GM12878 (cell line): ENCODE results near the gene RASD1. TPM values are rescaled to one million over a fixed set of nuclear protein-coding genes. Genes with fewer than 3 reads are reported as not detected.

Experiments used
- ATAC-seq: fragments of 200-7000 bp; cut with Tn5 transposase; 3 replicates; pipeline ENCODE4 v1.9.1; 2020; ENCODE audit warnings: mild to moderate bottlenecking, moderate library complexity
- BruUV-seq: library from RNA; stranded (reverse); fragments of 400-500 nt; replicated peaks from 2 replicates; lab custom pipeline; 2021; lab: Mats Ljungman, UMichigan
- CTCF ChIA-PET: fragments of 300-600 bp; sonication (Branson Sonifier 250); formaldehyde crosslinking; extraction: SDS; loops from one replicate; lab custom pipeline; 2021; ENCODE audit warnings: inconsistent platforms; lab: Yijun Ruan, JAX
- POLR2A ChIA-PET: fragments of 350-600 bp; formaldehyde crosslinking; extraction: SDS; loops from one replicate; lab custom pipeline; 2021; ENCODE audit warnings: inconsistent platforms; lab: Charles Lee
- RAD21 ChIA-PET: fragments of 300-600 bp; sonication (Branson Sonifier 250); formaldehyde crosslinking; loops from one replicate; lab custom pipeline; 2023; ENCODE audit warnings: antibody characterized with exemption; ENCODE audit not compliant: unreplicated experiment; lab: Charles Lee
- SMC1A ChIA-PET: fragments of 300-600 bp; sonication (Branson Sonifier 250); formaldehyde crosslinking; loops from one replicate; lab custom pipeline; 2023; ENCODE audit not compliant: unreplicated experiment, uncharacterized antibody; lab: Charles Lee
- DNase-seq: peaks from one replicate; pipeline ENCODE4 v3.0.0-alpha.2; 2011; ENCODE audit warnings: low read depth, low spot score
- FAIRE-seq: peaks from 3 replicates; lab custom pipeline; 2011; peaks lifted over from hg19 to GRCh38; lab: Jason Lieb, UNC
- H2AFZ ChIP-seq: 2 replicates; pipeline ENCODE4 v1.6.0; 2011; ENCODE audit warnings: low read depth, low read length, control low read depth; ENCODE audit not compliant: control insufficient read depth
- H3K27ac ChIP-seq: 2 replicates; pipeline ENCODE4 v1.5.1; 2011; ENCODE audit warnings: control low read depth; ENCODE audit not compliant: control insufficient read depth, insufficient read depth
- H3K27me3 ChIP-seq, 2 experiments: replicated peaks in 1 of 2; 2 replicates each; pipeline versions ENCODE4 v1.6.0 to v1.6.1; 2011; ENCODE audit warnings: low read length in 1 of 2; ENCODE audit not compliant: control insufficient read depth in 2 of 2, insufficient read depth in 2 of 2
- H3K36me3 ChIP-seq, 2 experiments: 2 replicates each; pipeline ENCODE4 v1.5.1; 2011; ENCODE audit warnings: low read length in 1 of 2; ENCODE audit not compliant: control insufficient read depth in 2 of 2, insufficient read depth in 2 of 2
- H3K4me1 ChIP-seq: 2 replicates; pipeline ENCODE4 v1.6.1; 2011; ENCODE audit warnings: mild to moderate bottlenecking, low read length, moderate library complexity, mixed read lengths; ENCODE audit not compliant: control insufficient read depth, insufficient read depth
- H3K4me2 ChIP-seq: 2 replicates; pipeline ENCODE4 v1.6.0; 2011; ENCODE audit warnings: control low read depth; ENCODE audit not compliant: control insufficient read depth, insufficient read depth
- H3K4me3 ChIP-seq: fragments of 200-600 bp; sonication (generic); 2 replicates; pipeline ENCODE4 v1.5.1; 2016
- H3K79me2 ChIP-seq: 2 replicates; pipeline ENCODE4 v1.6.0; 2011; ENCODE audit warnings: low read length; ENCODE audit not compliant: control insufficient read depth, insufficient read depth
- H3K9ac ChIP-seq: 2 replicates; pipeline ENCODE4 v1.8.0; 2011; ENCODE audit warnings: low read length, control low read depth, mixed read lengths; ENCODE audit not compliant: control insufficient read depth, insufficient read depth
- H3K9me3 ChIP-seq: replicated peaks from 3 replicates; pipeline ENCODE4 v1.5.1; 2011; ENCODE audit warnings: mild to moderate bottlenecking, low read length; ENCODE audit not compliant: control insufficient read depth, insufficient read depth
- H4K20me1 ChIP-seq: 2 replicates; pipeline ENCODE4 v1.6.0; 2011; ENCODE audit not compliant: control insufficient read depth, insufficient read depth
- CHD1 ChIP-seq: IDR thresholded peaks from 2 replicates; pipeline ENCODE4 v1.6.1; 2012; ENCODE audit warnings: low read depth, low read length, improper control_type of control experiment
- CREB1 ChIP-seq: IDR thresholded peaks from 2 replicates; pipeline ENCODE4 v1.6.1; 2012; ENCODE audit warnings: low read depth, mild to moderate bottlenecking, inconsistent platforms
- CUX1 ChIP-seq: IDR thresholded peaks from 2 replicates; pipeline ENCODE4 v1.6.1; 2012; ENCODE audit warnings: improper control_type of control experiment, low read depth, low read length; ENCODE audit not compliant: insufficient replicate concordance
- FOS ChIP-seq: IDR thresholded peaks from 3 replicates; pipeline ENCODE4 v1.6.1; 2011; ENCODE audit warnings: borderline replicate concordance; ENCODE audit not compliant: insufficient read length; ENCODE audit errors: extremely low read depth
- HDAC2 ChIP-seq: fragments of 200-600 bp; sonication (generic); IDR thresholded peaks from 2 replicates; pipeline ENCODE4 v1.6.1; 2017
- JUNB ChIP-seq: IDR thresholded peaks from 2 replicates; pipeline ENCODE4 v1.6.1; 2016; ENCODE audit warnings: antibody characterized with exemption, mild to moderate bottlenecking
- MAX ChIP-seq: IDR thresholded peaks from 2 replicates; pipeline ENCODE4 v1.6.1; 2012; ENCODE audit warnings: low read depth, low read length, improper control_type of control experiment
- PAX5 ChIP-seq: IDR thresholded peaks from 2 replicates; pipeline ENCODE4 v1.6.1; 2011; ENCODE audit warnings: low read depth, low read length, borderline replicate concordance
- SMAD1 ChIP-seq: fragments of 450-650 bp; IDR thresholded peaks from 2 replicates; pipeline ENCODE4 v1.6.1; 2018; ENCODE audit warnings: mild to moderate bottlenecking, low read depth; ENCODE audit not compliant: partially characterized antibody
- SUZ12 ChIP-seq: fragments of 200-600 bp; sonication (generic); IDR thresholded peaks from one replicate; pipeline ENCODE4 v1.6.1; 2018; ENCODE audit warnings: antibody characterized with exemption, mild to moderate bottlenecking; ENCODE audit not compliant: unreplicated experiment
- ZBED1 ChIP-seq: IDR thresholded peaks from 2 replicates; pipeline ENCODE4 v1.6.1; 2016; ENCODE audit warnings: borderline replicate concordance
- ZNF622 ChIP-seq: fragments of 450-650 bp; IDR thresholded peaks from 2 replicates; pipeline ENCODE4 v1.6.1; 2017; ENCODE audit warnings: mild to moderate bottlenecking, inconsistent platforms
- WGBS: methylation state at CpG from one replicate; pipeline ENCODE4 v1.1.6; 2016; ENCODE audit warnings: low lambda C conversion rate; ENCODE audit not compliant: insufficient replicate concordance, insufficient coverage; ENCODE audit errors: missing lambda C conversion rate; 5-methylcytosine and 5-hydroxymethylcytosine counted together
- in situ Hi-C: fragments of 300-500 bp; cut with MboI; formaldehyde crosslinking; loops from 9 replicates; pipeline ENCODE4 v1.14.3; 2018; ENCODE audit warnings: mixed read lengths
- intact Hi-C: fragments of 100-400 bp; cut with micrococcal nuclease; formaldehyde crosslinking; loops from one replicate; pipeline ENCODE4 v1.14.2; 2022; ENCODE audit not compliant: unreplicated experiment
- polyA plus RNA-seq, 11 experiments: library from polyadenylated mRNA; depleted of rRNA in 4 of 11; unstranded in 6 of 11; stranded (reverse) in 5 of 11; fragments of >200 nt; fragmentation: Nextera tagmentation in 4 of 11; fragmentation: Illumina TruSeq in 1 of 11; extraction: Ambion mirVana in 4 of 11; extraction: Trizol in 1 of 11; gene quantifications; 1 replicate in 1 of 11; 2 replicates in 10 of 11; pipeline versions ENCODE4 v1.2.1 to v1.2.3, GENCODE V29; 2011 to 2016; ENCODE audit warnings: inconsistent platforms in 2 of 11, missing spikeins in 2 of 11, low read depth in 1 of 11
- total RNA-seq, 4 experiments: library from RNA; depleted of rRNA in 3 of 4; stranded (reverse); fragments of >200 nt in 3 of 4; fragmentation: Illumina TruSeq in 1 of 4; extraction: Trizol in 1 of 4; gene quantifications; 2 replicates each; pipeline versions ENCODE4 v1.2.1 to v1.2.3, GENCODE V29; 2013 to 2021

Gene RASD1
- total and polyA plus RNA-seq, 10 of the 15 experiments (the other 5 are each of a cell fraction or from before 2014, with no cell fraction given) = 0.14 to 0.33 TPM; not detected in 8

- FAIRE-seq = no peak
- RAD21 ChIA-PET = no interaction called here
- intact Hi-C loops = no loop called here
- TF ChIP-seq CREB1 = no peak
- no peak for TF ChIP-seq MAX
- no peak for TF ChIP-seq FOS
- TF ChIP-seq HDAC2 = no peak
- no peak for TF ChIP-seq SMAD1
- Histone ChIP-seq H3K4me3 (no peak overlapping the region), H3K9me3 (no peaks in the 10 kb centered on the region; the same call in 2 of the 3 replicates), H3K79me2 (no peaks in the 10 kb centered on the region), H3K4me1 (no peaks in the 10 kb centered on the region), H3K36me3 (no peaks in the 10 kb centered on the region), H3K27me3 (peaks cover 0 to 3% of the 10 kb centered on the region in 2 experiments; a peak in 1 of 4 replicates), H3K27ac (no peak overlapping the region), H3K9ac (no peak overlapping the region), H3K4me2 (no peak overlapping the region), H4K20me1 (no peaks in the 10 kb centered on the region), H2AFZ (no peak overlapping the region)
- ATAC-seq = no peak
- no TSS peak for BruUV-seq
- in situ Hi-C loops = no loop called here
- SMC1A ChIA-PET = interaction anchor here (0.8 kb wide), 1 partner anchor 31 kb away, joined by 3 read pairs; no protein-coding TSS in a partner anchor
- POLR2A ChIA-PET = no interaction called here
- no peak for DNase-seq
- CTCF ChIA-PET = interaction anchor here (1.3 kb wide), 1 partner anchor 173 kb away, joined by 3 read pairs; no protein-coding TSS in a partner anchor
- 35% methylated on average over 5 of the region's 5 CpGs for WGBS
These were observed 27.8 kb downstream of the RASD1 start for GRCh38 chr17:17468217-17469010.

- CTCF ChIA-PET = interaction anchor here (0.6 to 1.3 kb wide), 2 partner anchors 174 to 1027 kb away, joined by 3 read pairs; no protein-coding TSS in a partner anchor
- no peak for TF ChIP-seq CUX1
- no peak for TF ChIP-seq JUNB
- TF ChIP-seq CHD1 = no peak
- no peak for TF ChIP-seq PAX5
- no peak for TF ChIP-seq ZBED1
- TF ChIP-seq SUZ12 = no peak
- no peak for TF ChIP-seq ZNF622
These were observed 28.5 kb downstream of the RASD1 start for GRCh38 chr17:17467720-17468119.

More at GRCh38 chr17:17467720-17468119, 28.5 kb downstream of the RASD1 start:
- no peaks in the 10 kb centered on the region for H4K20me1 ChIP-seq
- no peak overlapping the region for H3K27ac ChIP-seq
- BruUV-seq = no TSS peak
- H3K79me2 ChIP-seq = no peaks in the 10 kb centered on the region
- H3K9ac ChIP-seq = no peak overlapping the region
- H3K4me3 ChIP-seq = no peak overlapping the region
- H3K27me3 ChIP-seq = peaks cover 0 to 3% of the 10 kb centered on the region in 2 experiments; a peak in 1 of 4 replicates
- H3K4me2 ChIP-seq = no peak overlapping the region
- no peaks in the 10 kb centered on the region for H3K4me1 ChIP-seq
- WGBS = 1% methylated on average over 5 of the region's 5 CpGs
- ATAC-seq (no peak), FAIRE-seq (no peak), DNase-seq (no peak)
- in situ Hi-C loops = no loop called here
- intact Hi-C loops = no loop called here
- H3K9me3 ChIP-seq = no peaks in the 10 kb centered on the region; the same call in 2 of the 3 replicates
- ChIA-PET POLR2A (no interaction called here), SMC1A (no interaction called here), RAD21 (no interaction called here)
- H2AFZ ChIP-seq = no peak overlapping the region
- no peaks in the 10 kb centered on the region for H3K36me3 ChIP-seq
